SK-N-SH (cell line): Measurements from ENCODE around the gene GADL1. TPM values are rescaled to one million over a fixed set of nuclear protein-coding genes. Genes with fewer than 3 reads are reported as not detected.
A peak's percentile ranks its signal among the peaks of the same experiment; 100 is the strongest.

ENCODE experiments used
- CTCF ChIA-PET: fragments of 300-600, 350-600 bp; formaldehyde crosslinking; extraction: SDS; loops from one replicate; lab custom pipeline; 2021; lab: Yijun Ruan, JAX
- POLR2A ChIA-PET: fragments of 350-600 bp; sonication (Branson Sonifier 250); formaldehyde crosslinking; extraction: SDS; loops from one replicate; lab custom pipeline; 2020; ENCODE audit warnings: antibody characterized with exemption, inconsistent platforms; lab: Yijun Ruan, JAX
- DNase-seq: peaks from one replicate; pipeline ENCODE4 v3.0.0; 2012
- H2AFZ ChIP-seq: fragments of 200-600 bp; sonication (generic); 2 replicates; pipeline ENCODE4 v1.8.1; 2016; ENCODE audit warnings: antibody characterized with exemption, mild to moderate bottlenecking, low read depth
- H3F3A ChIP-seq: fragments of 200-600 bp; sonication (generic); replicated peaks from 2 replicates; pipeline ENCODE3; 2016; ENCODE audit warnings: antibody characterized with exemption, mild to moderate bottlenecking; ENCODE audit not compliant: insufficient read depth
- H3K27ac ChIP-seq, 2 experiments: fragments of 200-500 bp in 1 of 2; fragments of 200-600 bp in 1 of 2; sonication (Bioruptor generic) in 1 of 2; sonication (generic), shearing (Covaris generic) in 1 of 2; 2 replicates each; pipeline versions ENCODE4 v1.5.1 to v1.6.1; 2014 to 2016; ENCODE audit warnings: low read depth in 2 of 2, inconsistent platforms in 1 of 2, low read length in 1 of 2, mild to moderate bottlenecking in 1 of 2, mixed read lengths in 1 of 2
- H3K27me3 ChIP-seq: fragments of 200-600 bp; sonication (generic), shearing (Covaris generic); 2 replicates; pipeline ENCODE4 v1.6.1; 2016; ENCODE audit warnings: mixed run types; ENCODE audit not compliant: insufficient read depth
- H3K36me3 ChIP-seq, 2 experiments: fragments of 200-500 bp in 1 of 2; fragments of 200-600 bp in 1 of 2; sonication (Bioruptor generic) in 1 of 2; sonication (generic) in 1 of 2; replicated peaks in 1 of 2; 2 replicates each; pipeline versions ENCODE3 to v1.5.1; 2014 to 2016; ENCODE audit warnings: low read length in 1 of 2, mild to moderate bottlenecking in 1 of 2; ENCODE audit not compliant: insufficient read depth in 2 of 2, control insufficient read depth in 1 of 2
- H3K4me1 ChIP-seq, 2 experiments: fragments of 200-500 bp in 1 of 2; fragments of 200-600 bp in 1 of 2; sonication (Bioruptor generic) in 1 of 2; sonication (generic), shearing (Covaris generic) in 1 of 2; 2 replicates each; pipeline versions ENCODE4 v1.5.1 to v1.6.1; 2014 to 2016; ENCODE audit warnings: low read depth in 1 of 2, low read length in 1 of 2, mixed run types in 1 of 2; ENCODE audit not compliant: insufficient read depth in 2 of 2, control insufficient read depth in 1 of 2
- H3K4me2 ChIP-seq: fragments of 200-600 bp; sonication (generic), shearing (Covaris generic); 2 replicates; pipeline ENCODE4 v1.6.1; 2017; ENCODE audit warnings: mixed run types
- H3K4me3 ChIP-seq, 2 experiments: fragments of 200-500 bp in 1 of 2; fragments of 200-600 bp in 1 of 2; sonication (Bioruptor generic) in 1 of 2; sonication (generic), shearing (Covaris generic) in 1 of 2; 2 replicates each; pipeline versions ENCODE4 v1.5.1 to v1.8.1; 2014 to 2016; ENCODE audit warnings: low read depth in 2 of 2, inconsistent platforms in 1 of 2, low read length in 1 of 2, mild to moderate bottlenecking in 1 of 2, mixed read lengths in 1 of 2, moderate library complexity in 1 of 2
- H3K79me2 ChIP-seq: fragments of 200-600 bp; sonication (generic); 2 replicates; pipeline ENCODE4 v1.8.1; 2017; ENCODE audit warnings: mild to moderate bottlenecking; ENCODE audit not compliant: insufficient read depth
- H3K9ac ChIP-seq: fragments of 200-600 bp; sonication (generic); 2 replicates; pipeline ENCODE4 v1.6.1; 2017; ENCODE audit warnings: mixed run types
- H3K9me2 ChIP-seq: fragments of 200-600 bp; sonication (generic); 2 replicates; pipeline ENCODE4 v1.6.1; 2017; ENCODE audit warnings: mixed run types
- H3K9me3 ChIP-seq: fragments of 200-600 bp; sonication (generic); 2 replicates; pipeline ENCODE4 v1.6.1; 2017; ENCODE audit warnings: mixed run types, mild to moderate bottlenecking, moderate library complexity
- H4K20me1 ChIP-seq: fragments of 200-600 bp; sonication (generic); 2 replicates; pipeline ENCODE4 v1.6.1; 2017; ENCODE audit warnings: mild to moderate bottlenecking, mixed run types; ENCODE audit not compliant: insufficient read depth
- ELF1 ChIP-seq: IDR thresholded peaks from 2 replicates; pipeline ENCODE4 v1.4.0; 2012
- EP300 ChIP-seq, 2 experiments: IDR thresholded peaks; 2 replicates each; pipeline versions ENCODE4 v1.4.0 to v1.6.1; 2012; ENCODE audit warnings: borderline replicate concordance in 1 of 2, low read depth in 1 of 2, low read length in 1 of 2
- EZH2phosphoT487 ChIP-seq: fragments of 200-600 bp; sonication (generic); IDR thresholded peaks from 2 replicates; pipeline ENCODE4 v1.6.1; 2017; ENCODE audit warnings: low read depth, mixed run types, mild to moderate bottlenecking, antibody characterized with exemption, moderate library complexity, borderline replicate concordance
- GABPA ChIP-seq: IDR thresholded peaks from 2 replicates; pipeline ENCODE4 v1.4.0; 2012; ENCODE audit warnings: low read depth, mild to moderate bottlenecking
- GATA2 ChIP-seq: sonication (generic); formaldehyde crosslinking; IDR thresholded peaks from 2 replicates; pipeline ENCODE4 v1.5.0; 2020; ENCODE audit warnings: mild to moderate bottlenecking, missing genetic modification reagents
- IRF3 ChIP-seq: fragments of 150-350 bp; IDR thresholded peaks from 2 replicates; pipeline ENCODE4 v1.6.1; 2016; ENCODE audit warnings: mild to moderate bottlenecking, low read depth, low read length
- MEF2A ChIP-seq: IDR thresholded peaks from 2 replicates; pipeline ENCODE4 v1.4.0; 2012; ENCODE audit warnings: low read depth, borderline replicate concordance
- NFIC ChIP-seq: IDR thresholded peaks from 2 replicates; pipeline ENCODE4 v1.4.0; 2012; ENCODE audit warnings: borderline replicate concordance
- POLR2AphosphoS5 ChIP-seq: IDR thresholded peaks from 2 replicates; pipeline ENCODE4 v1.6.1; 2012; ENCODE audit warnings: low read depth, low read length
- RFX5 ChIP-seq: IDR thresholded peaks from 2 replicates; pipeline ENCODE4 v1.6.1; 2012; ENCODE audit warnings: mild to moderate bottlenecking, improper control_type of control experiment, low read length
- SMC3 ChIP-seq: IDR thresholded peaks from 2 replicates; pipeline ENCODE4 v1.6.1; 2012; ENCODE audit warnings: low read depth, low read length, improper control_type of control experiment
- WGBS: methylation state at CpG from one replicate; pipeline ENCODE4 v1.1.6; 2017; ENCODE audit warnings: low lambda C conversion rate; 5-methylcytosine and 5-hydroxymethylcytosine counted together
- polyA plus RNA-seq, 3 experiments: library from polyadenylated mRNA; depleted of rRNA; stranded (reverse); fragments of >200 nt; gene quantifications; 2 replicates each; pipeline ENCODE4 v1.2.3, GENCODE V29; 2012
- TF ChIP-seq, protein P1 (sequence below): IDR thresholded peaks from 2 replicates; pipeline ENCODE4 v1.6.1; 2012; ENCODE audit warnings: mild to moderate bottlenecking, low read depth, low read length, moderate library complexity

Gene GADL1
- polyA plus RNA-seq, 1 of the 3 experiments (the other 2 are of a cell fraction) = not detected

DNA sequence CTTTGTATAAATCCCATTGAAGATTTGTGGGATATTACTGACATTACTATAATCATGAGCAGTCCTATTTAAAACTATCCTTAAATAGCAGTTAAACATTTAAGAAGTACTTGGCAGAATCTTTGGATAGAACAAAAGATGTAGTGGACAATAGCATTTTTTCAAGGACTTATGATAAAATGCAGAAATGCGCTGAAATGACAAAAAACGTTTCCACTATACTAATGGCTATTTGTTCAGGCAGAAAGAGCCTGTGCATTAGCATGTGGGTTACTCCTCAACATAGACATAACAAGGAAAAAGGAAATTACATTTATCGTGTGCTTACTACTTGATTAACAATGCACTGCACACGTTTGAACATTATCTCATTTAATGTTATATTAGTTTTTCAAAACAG is 80.7 kb downstream of the GADL1 start:
- H3K79me2 ChIP-seq = no peaks in the 10 kb centered on the region
- no peaks in the 10 kb centered on the region for H3K9me2 ChIP-seq
- H3K27me3 ChIP-seq = no peaks in the 10 kb centered on the region
- TF ChIP-seq POLR2AphosphoS5 (no peak), GABPA (no peak), RFX5 (no peak), IRF3 (no peak), SMC3 (no peak), ELF1 (no peak), GATA2 (CRISPR knock-in tag) (no peak), EZH2phosphoT487 (no peak)
- TF ChIP-seq, protein P1, sequence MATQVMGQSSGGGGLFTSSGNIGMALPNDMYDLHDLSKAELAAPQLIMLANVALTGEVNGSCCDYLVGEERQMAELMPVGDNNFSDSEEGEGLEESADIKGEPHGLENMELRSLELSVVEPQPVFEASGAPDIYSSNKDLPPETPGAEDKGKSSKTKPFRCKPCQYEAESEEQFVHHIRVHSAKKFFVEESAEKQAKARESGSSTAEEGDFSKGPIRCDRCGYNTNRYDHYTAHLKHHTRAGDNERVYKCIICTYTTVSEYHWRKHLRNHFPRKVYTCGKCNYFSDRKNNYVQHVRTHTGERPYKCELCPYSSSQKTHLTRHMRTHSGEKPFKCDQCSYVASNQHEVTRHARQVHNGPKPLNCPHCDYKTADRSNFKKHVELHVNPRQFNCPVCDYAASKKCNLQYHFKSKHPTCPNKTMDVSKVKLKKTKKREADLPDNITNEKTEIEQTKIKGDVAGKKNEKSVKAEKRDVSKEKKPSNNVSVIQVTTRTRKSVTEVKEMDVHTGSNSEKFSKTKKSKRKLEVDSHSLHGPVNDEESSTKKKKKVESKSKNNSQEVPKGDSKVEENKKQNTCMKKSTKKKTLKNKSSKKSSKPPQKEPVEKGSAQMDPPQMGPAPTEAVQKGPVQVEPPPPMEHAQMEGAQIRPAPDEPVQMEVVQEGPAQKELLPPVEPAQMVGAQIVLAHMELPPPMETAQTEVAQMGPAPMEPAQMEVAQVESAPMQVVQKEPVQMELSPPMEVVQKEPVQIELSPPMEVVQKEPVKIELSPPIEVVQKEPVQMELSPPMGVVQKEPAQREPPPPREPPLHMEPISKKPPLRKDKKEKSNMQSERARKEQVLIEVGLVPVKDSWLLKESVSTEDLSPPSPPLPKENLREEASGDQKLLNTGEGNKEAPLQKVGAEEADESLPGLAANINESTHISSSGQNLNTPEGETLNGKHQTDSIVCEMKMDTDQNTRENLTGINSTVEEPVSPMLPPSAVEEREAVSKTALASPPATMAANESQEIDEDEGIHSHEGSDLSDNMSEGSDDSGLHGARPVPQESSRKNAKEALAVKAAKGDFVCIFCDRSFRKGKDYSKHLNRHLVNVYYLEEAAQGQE = no peak
- no peak overlapping the region for H3K27ac ChIP-seq
- CTCF ChIA-PET = no interaction called here
- no peaks in the 10 kb centered on the region for H3K4me1 ChIP-seq
- DNase-seq = no peak
- POLR2A ChIA-PET = no interaction called here
- H3K9me3 ChIP-seq = no peaks in the 10 kb centered on the region
- WGBS = 59% methylated on average over 4 of the region's 4 CpGs
- H2AFZ ChIP-seq = no peak overlapping the region
- H3F3A ChIP-seq = no peaks in the 10 kb centered on the region
- H3K9ac ChIP-seq = no peak overlapping the region
- H3K4me2 ChIP-seq = no peak overlapping the region
- H3K4me3 ChIP-seq = no peak overlapping the region
- H3K36me3 ChIP-seq = no peaks in the 10 kb centered on the region
- no peaks in the 10 kb centered on the region for H4K20me1 ChIP-seq

DNA sequence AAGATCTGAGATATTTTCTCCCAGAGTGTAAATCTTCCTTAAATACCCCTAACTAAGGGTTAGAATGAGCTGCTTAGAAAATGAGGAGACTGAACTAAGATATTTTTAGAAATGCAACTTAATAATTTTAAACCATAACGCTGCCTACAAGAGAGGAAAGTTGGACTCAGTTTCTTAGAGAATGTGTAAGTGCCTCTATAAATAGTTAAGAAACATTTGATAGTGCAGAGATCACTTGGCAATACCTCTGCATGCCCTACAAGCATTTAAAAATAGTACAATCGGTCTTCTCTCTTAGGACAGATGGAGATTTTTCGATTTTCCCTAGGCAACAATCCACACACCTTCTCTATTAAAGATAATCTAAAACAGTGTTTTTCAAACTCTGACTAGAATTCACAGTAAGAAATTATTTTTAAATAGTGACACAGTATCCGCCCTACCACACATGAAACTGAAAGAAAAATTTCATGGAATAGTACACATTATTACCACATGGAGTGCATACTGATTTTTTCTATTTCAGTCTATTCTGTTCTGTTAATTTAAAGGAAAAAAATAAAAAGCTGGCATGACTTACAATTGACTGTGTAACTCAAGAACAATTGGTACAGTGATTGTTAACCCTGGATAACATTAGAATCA is 83.2 kb downstream of the GADL1 start:
- TF ChIP-seq NFIC (no peak), MEF2A (no peak), EP300 (IDR thresholded peaks at IDR 0.05; ENCODE audit: borderline replicate concordance in 1 of 2, low read depth in 1 of 2, low read length in 1 of 2) (no peak)
- H3F3A ChIP-seq = no peaks in the 10 kb centered on the region
- H3K4me1 ChIP-seq = no peaks in the 10 kb centered on the region
- H3K36me3 ChIP-seq = no peaks in the 10 kb centered on the region
- H4K20me1 ChIP-seq = no peaks in the 10 kb centered on the region
- 43% methylated on average over 4 of the region's 4 CpGs for WGBS
- no peaks in the 10 kb centered on the region for H3K79me2 ChIP-seq
- H3K9me3 ChIP-seq = no peaks in the 10 kb centered on the region
- H3K4me2 ChIP-seq = no peak overlapping the region
- H3K27me3 ChIP-seq = no peaks in the 10 kb centered on the region; the same call in 1 of the 2 replicates
- no peaks in the 10 kb centered on the region for H3K9me2 ChIP-seq
- H3K27ac ChIP-seq = no peak overlapping the region
- ChIA-PET CTCF (interaction anchor here (0.9 kb wide), 1 partner anchor 10 kb away, joined by 3 read pairs; no protein-coding TSS in a partner anchor), POLR2A (no interaction called here)
- no peak overlapping the region for H3K4me3 ChIP-seq
- DNase-seq = no peak
- H2AFZ ChIP-seq = peak overlapping the region; percentile 4; the same call in 1 of the 2 replicates
- H3K9ac ChIP-seq = no peak overlapping the region
